Skin of body (tissue), 2 donors: ENCODE data around the gene MYO1F. TPM values are rescaled to one million over a fixed set of nuclear protein-coding genes. Genes with fewer than 3 reads are reported as not detected.
"Not testable (repeated sequence)": the region's sequence is repeated elsewhere in the genome, so short reads cannot be mapped to it uniquely, and the experiment has no call there.

Source experiments
- DNase-seq: peaks from one replicate; lab custom pipeline; 2025; lab: John Stamatoyannopoulos, UW
- total RNA-seq: library from RNA; depleted of rRNA; stranded (reverse); fragments of >200 nt; gene quantifications from one replicate; pipeline ENCODE4 v1.2.3, GENCODE V29; 2014

Gene MYO1F
- total RNA-seq, 1 donor from 2014 or later = 12.0 TPM

GRCh38 chr19:8600064-8600463 lies 22.8 kb upstream of the MYO1F start:
- DNase-seq = no peak

GRCh38 chr19:8596168-8596567 lies 18.9 kb upstream of the MYO1F start:
- no peak for DNase-seq

- no peak for DNase-seq
These were observed 18.4 kb upstream of the MYO1F start for GRCh38 chr19:8595651-8596050.

GRCh38 chr19:8593931-8594330 lies 16.7 kb upstream of the MYO1F start:
- no peak for DNase-seq

- DNase-seq = peak; percentile 95
These were observed 15.2 kb upstream of the MYO1F start for GRCh38 chr19:8592231-8593009.

GRCh38 chr19:8589177-8589714 lies 12.0 kb upstream of the MYO1F start:
- DNase-seq = no peak

- DNase-seq = no peak
These were observed 8.9 kb upstream of the MYO1F start for GRCh38 chr19:8585894-8586750.

- DNase-seq = no peak
These were observed 8.0 kb upstream of the MYO1F start for GRCh38 chr19:8584965-8585893.

GRCh38 chr19:8580710-8581281 lies 3.6 kb upstream of the MYO1F start:
- DNase-seq = peak; percentile 84

- DNase-seq = peak; percentile 38
These were observed 1.5 kb upstream of the MYO1F start for GRCh38 chr19:8578642-8579265.

GRCh38 chr19:8577741-8578140 lies 499 bp upstream of the MYO1F start:
- no peak for DNase-seq

- no peak for DNase-seq
These were observed 809 bp downstream of the MYO1F start for GRCh38 chr19:8576273-8576993.

GRCh38 chr19:8575467-8575997 lies 1.7 kb downstream of the MYO1F start:
- no peak for DNase-seq

- not testable (repeated sequence) for DNase-seq
These were observed 2.7 kb downstream of the MYO1F start for GRCh38 chr19:8574619-8574922.

GRCh38 chr19:8573316-8573715 lies 3.9 kb downstream of the MYO1F start:
- no peak for DNase-seq

- no peak for DNase-seq
These were observed 6.2 kb downstream of the MYO1F start for GRCh38 chr19:8571006-8571411.

- DNase-seq = no peak
These were observed 8.0 kb downstream of the MYO1F start for GRCh38 chr19:8569066-8569771.

GRCh38 chr19:8567522-8568172 lies 9.6 kb downstream of the MYO1F start:
- no peak for DNase-seq
